Vagina (tissue), 2 donors: ENCODE results near the gene TNFRSF14. TPM values are rescaled to one million over a fixed set of nuclear protein-coding genes. Genes with fewer than 3 reads are reported as not detected.

Experiments
- DNase-seq, 2 donors: peaks; one replicate each; pipeline ENCODE4 v3.0.0-alpha.2; 2017; ENCODE audit errors: extremely low spot score in 2 of 2
- H3K27ac ChIP-seq: fragments of 200-600 bp; sonication (generic); one replicate; pipeline ENCODE4 v1.5.1; 2019
- H3K27me3 ChIP-seq: fragments of 200-600 bp; sonication (generic); one replicate; pipeline ENCODE4 v1.5.1; 2019
- H3K36me3 ChIP-seq, 2 donors: fragments of 200-600 bp; sonication (generic); one replicate each; pipeline ENCODE4 v1.5.1; 2017 to 2019
- H3K4me1 ChIP-seq: fragments of 200-600 bp; sonication (generic); one replicate; pipeline ENCODE4 v1.5.1; 2019
- H3K4me3 ChIP-seq, 2 donors: fragments of 200-600 bp; sonication (generic); 1 replicate in 1 of 2; 2 replicates in 1 of 2; pipeline ENCODE4 v1.5.1; 2016 to 2019
- H3K9me3 ChIP-seq: fragments of 200-600 bp; sonication (generic); one replicate; pipeline ENCODE4 v1.5.1; 2019
- CTCF ChIP-seq, 3 experiments: fragments of 450-650 bp in 2 of 3; fragments of 200-600 bp in 1 of 3; sonication (generic) in 1 of 3; IDR thresholded peaks; one replicate each; pipeline ENCODE4 v1.5.1; 2017 to 2019; ENCODE audit warnings: antibody characterized with exemption in 3 of 3, mild to moderate bottlenecking in 2 of 3, moderate library complexity in 2 of 3
- POLR2A ChIP-seq, 2 donors: fragments of 450-650 bp; IDR thresholded peaks; one replicate each; pipeline ENCODE4 v1.6.1; 2017; ENCODE audit warnings: antibody characterized with exemption in 2 of 2, mild to moderate bottlenecking in 2 of 2, moderate library complexity in 2 of 2
- POLR2AphosphoS5 ChIP-seq, 2 donors: sonication (generic); formaldehyde crosslinking; IDR thresholded peaks; one replicate each; pipeline ENCODE4 v1.9.0; 2017; ENCODE audit warnings: antibody characterized with exemption in 2 of 2, mild to moderate bottlenecking in 2 of 2, low read depth in 1 of 2; ENCODE audit not compliant: insufficient read depth in 1 of 2
- intact Hi-C: fragments of 100-400 bp; cut with DNase I; formaldehyde crosslinking; loops from one replicate; pipeline ENCODE4 v1.15.1; 2023
- total RNA-seq: library from RNA; depleted of rRNA; stranded (reverse); fragments of >200 nt; gene quantifications from one replicate; pipeline ENCODE4 v1.2.3, GENCODE V29; 2016

Gene TNFRSF14
- total RNA-seq, 1 donor from 2014 or later = 49.6 TPM

DNA sequence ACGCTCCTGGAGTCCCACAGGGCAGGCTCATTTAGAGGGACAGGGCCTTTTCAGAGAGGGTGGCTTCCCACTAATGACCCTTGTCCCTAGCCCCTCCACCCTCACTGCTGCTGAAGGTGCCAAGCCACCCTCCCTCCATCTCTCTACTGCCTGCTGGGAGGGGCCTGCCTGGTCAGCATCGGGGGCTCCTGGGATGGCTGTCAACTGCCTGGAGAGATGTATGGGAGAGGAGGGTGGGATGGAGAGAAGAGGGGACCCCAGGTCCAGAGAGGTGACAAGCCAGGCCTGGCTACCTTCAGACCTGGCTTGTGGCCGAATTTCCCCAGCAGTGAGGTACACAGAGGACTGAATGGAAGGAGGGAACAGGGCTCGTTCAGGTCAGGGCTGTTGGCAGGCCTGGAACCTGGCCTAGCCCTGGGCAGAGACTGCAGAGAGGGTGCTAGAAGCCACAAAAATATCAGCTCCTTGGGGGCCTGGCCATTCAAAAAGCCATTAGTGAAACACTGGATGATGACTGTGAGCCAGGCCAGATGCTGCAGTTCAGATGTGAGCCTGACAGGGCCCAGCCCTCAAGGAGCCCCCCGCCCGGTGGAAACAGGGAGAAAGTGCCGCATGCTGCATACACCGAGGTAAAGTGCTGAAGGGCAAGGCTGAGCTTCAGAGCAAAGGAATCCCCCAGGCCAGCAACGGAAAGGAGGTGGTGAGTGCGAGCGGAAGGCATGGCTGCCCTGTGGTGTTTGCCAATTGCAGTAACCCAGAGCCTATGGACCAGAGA is 56.6 kb downstream of the TNFRSF14 start:
- no peaks in the 10 kb centered on the region for H3K36me3 ChIP-seq
- H3K9me3 ChIP-seq = no peaks in the 10 kb centered on the region
- H3K4me1 ChIP-seq = peaks cover 4% of the 10 kb centered on the region
- no peak for TF ChIP-seq POLR2A (IDR thresholded peaks at IDR 0.05)
- no peak for TF ChIP-seq CTCF (IDR thresholded peaks at IDR 0.05)
- no peak for TF ChIP-seq POLR2AphosphoS5 (IDR thresholded peaks at IDR 0.05; ENCODE audit: insufficient read depth in 1 of 2, low read depth in 1 of 2)
- intact Hi-C loops = no loop called here
- no peaks in the 10 kb centered on the region for H3K27me3 ChIP-seq
- DNase-seq = no peak
- no peak overlapping the region for H3K27ac ChIP-seq
- H3K4me3 ChIP-seq = no peak overlapping the region

Other genes starting within 250 kb of the TNFRSF14 start
- gene MORN1, start 164.8 kb upstream of the TNFRSF14 start, total RNA-seq = 11.8 TPM
- gene RER1, start 164.5 kb upstream of the TNFRSF14 start, total RNA-seq = 49.6 TPM
- 15.2 TPM for gene PEX10, start 143.8 kb upstream of the TNFRSF14 start, total RNA-seq
- 30.7 TPM for gene PLCH2, start 80.1 kb upstream of the TNFRSF14 start, total RNA-seq
- gene PANK4, start 29.8 kb upstream of the TNFRSF14 start, total RNA-seq = 39.5 TPM
- not detected for gene HES5, start 26.1 kb upstream of the TNFRSF14 start, total RNA-seq
- 16.2 TPM for gene PRXL2B, start 30.4 kb downstream of the TNFRSF14 start, total RNA-seq
- gene MMEL1, start 76.6 kb downstream of the TNFRSF14 start, total RNA-seq = 4.4 TPM
- gene TTC34, start 245.3 kb downstream of the TNFRSF14 start, total RNA-seq = under 0.01 TPM